ENCODE data around the gene EDIL3.

Gene EDIL3

GRCh38 chr5:83957188-83957587, 427.5 kb downstream of the EDIL3 start:
- no peak for DNase-seq (ENCODE audit: low spot score)

GRCh38 chr5:83956386-83956785, 428.3 kb downstream of the EDIL3 start:
- DNase-seq (ENCODE audit: low spot score), result no peak

GRCh38 chr5:83955916-83956315, 428.8 kb downstream of the EDIL3 start:
- DNase-seq (ENCODE audit: low spot score), result peak; percentile 45

GRCh38 chr5:83947763-83948162, 436.9 kb downstream of the EDIL3 start:
- no peak for DNase-seq (ENCODE audit: low spot score)

GRCh38 chr5:83946516-83946915, 438.2 kb downstream of the EDIL3 start:
- no peak for DNase-seq (ENCODE audit: low spot score)

GRCh38 chr5:83942155-83942554, 442.5 kb downstream of the EDIL3 start:
- no peak for DNase-seq (ENCODE audit: low spot score)

- DNase-seq (ENCODE audit: low spot score), result no peak
Measured at GRCh38 chr5:83937837-83938236, 446.8 kb downstream of the EDIL3 start.

- no peak for DNase-seq (ENCODE audit: low spot score)
Measured at GRCh38 chr5:83931969-83932368, 452.7 kb downstream of the EDIL3 start.

- peak; percentile 48 for DNase-seq (ENCODE audit: low spot score)
Measured at GRCh38 chr5:83927140-83927733, 457.4 kb downstream of the EDIL3 start.

- DNase-seq (ENCODE audit: low spot score), result peak; percentile 4
Measured at GRCh38 chr5:83925955-83926337, 458.7 kb downstream of the EDIL3 start.

- DNase-seq (ENCODE audit: low spot score), result peak; percentile 68
Measured at GRCh38 chr5:83925321-83925954, 459.2 kb downstream of the EDIL3 start.

GRCh38 chr5:83924891-83925290, 459.8 kb downstream of the EDIL3 start:
- no peak for DNase-seq (ENCODE audit: low spot score)

- peak; percentile 65 for DNase-seq (ENCODE audit: low spot score)
Measured at GRCh38 chr5:83924171-83924570, 460.5 kb downstream of the EDIL3 start.

DNA sequence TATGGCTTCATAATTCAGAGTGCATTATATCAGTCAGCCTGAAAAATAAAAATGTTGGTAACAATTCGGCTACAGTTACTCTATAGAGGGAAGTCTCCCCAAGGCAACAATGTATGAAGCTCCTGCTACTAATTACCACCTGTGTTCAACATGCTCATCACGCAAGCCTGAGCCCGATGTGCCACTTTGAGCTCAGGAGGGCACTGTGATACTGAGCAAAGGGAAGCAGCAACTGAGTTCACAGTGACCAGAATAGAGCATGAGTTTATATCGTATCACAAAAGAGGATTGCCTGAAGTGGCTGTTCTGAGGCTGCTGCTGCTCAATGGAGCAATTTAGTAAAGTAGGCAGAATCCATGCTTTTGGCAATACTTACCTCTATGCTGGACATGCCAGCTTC, 462.0 kb downstream of the EDIL3 start:
- no peak for DNase-seq (ENCODE audit: low spot score)

DNA sequence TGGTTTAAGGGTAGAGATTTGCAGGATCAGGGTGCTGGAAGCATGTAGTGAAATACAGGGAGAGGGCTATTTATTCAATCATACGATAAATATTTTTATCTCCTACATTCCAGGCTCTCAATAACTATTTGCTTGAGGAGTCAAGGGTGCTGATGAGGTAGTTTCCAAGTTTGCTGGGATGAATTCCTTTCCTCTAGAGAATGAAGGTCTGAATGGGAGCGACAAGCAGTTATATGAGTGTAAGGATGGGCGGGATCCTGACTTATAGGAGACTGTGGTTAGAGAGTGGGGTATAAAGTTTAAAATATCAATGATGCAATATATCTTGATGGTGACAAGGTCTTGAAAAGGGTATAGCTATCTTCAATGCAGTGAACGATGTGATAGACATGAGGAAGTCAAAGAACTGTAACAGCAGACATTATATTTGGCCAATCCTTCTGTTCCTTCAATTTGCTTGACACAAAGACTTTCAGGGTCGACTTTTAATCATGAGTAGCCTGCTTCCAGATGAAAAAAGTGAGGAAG, 462.9 kb downstream of the EDIL3 start:
- DNase-seq (ENCODE audit: low spot score), result no peak

GRCh38 chr5:83919071-83920041, 465.3 kb downstream of the EDIL3 start:
- DNase-seq (ENCODE audit: low spot score), result peak; percentile 11

GRCh38 chr5:83917261-83917908, 467.3 kb downstream of the EDIL3 start:
- DNase-seq (ENCODE audit: low spot score), result no peak

DNA sequence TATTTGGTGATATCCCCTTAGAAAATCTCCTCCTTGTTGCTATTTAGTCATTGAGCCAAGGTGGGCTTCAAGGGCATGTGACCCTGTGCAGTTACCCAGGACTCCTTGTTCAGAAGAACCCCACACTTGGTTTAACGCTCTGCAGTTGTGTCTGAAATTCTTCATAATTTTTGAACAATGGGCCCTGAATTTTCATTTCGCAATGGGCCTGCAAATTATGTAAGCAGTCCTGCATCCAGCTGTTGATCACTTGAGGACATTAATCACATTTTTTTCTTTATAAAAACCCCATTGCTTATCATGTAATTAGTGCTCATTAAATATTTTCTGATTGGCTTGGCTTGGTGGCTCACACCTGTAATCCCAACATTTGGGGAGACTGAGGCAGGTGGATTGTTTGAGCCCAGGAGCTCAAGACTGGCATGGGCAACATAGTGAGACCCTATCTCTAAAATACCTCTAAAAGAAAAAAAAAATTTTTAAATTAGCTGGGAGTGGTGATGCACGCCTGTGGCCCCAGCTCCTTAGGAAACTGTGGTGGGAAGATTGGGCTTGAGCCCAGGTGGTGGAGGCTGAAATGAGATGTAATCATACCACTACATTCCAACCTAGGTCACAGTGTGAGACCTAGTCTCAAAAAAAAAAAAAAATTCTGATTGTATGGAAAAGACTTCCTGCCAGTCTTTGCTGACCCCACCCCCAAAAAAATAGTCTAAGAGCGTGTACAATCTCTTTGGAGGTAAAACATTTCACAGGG, 469.8 kb downstream of the EDIL3 start:
- DNase-seq (ENCODE audit: low spot score), result peak; percentile 5

- peak; percentile 4 for DNase-seq (ENCODE audit: low spot score)
Measured at GRCh38 chr5:83914199-83914598, 470.5 kb downstream of the EDIL3 start.

DNA sequence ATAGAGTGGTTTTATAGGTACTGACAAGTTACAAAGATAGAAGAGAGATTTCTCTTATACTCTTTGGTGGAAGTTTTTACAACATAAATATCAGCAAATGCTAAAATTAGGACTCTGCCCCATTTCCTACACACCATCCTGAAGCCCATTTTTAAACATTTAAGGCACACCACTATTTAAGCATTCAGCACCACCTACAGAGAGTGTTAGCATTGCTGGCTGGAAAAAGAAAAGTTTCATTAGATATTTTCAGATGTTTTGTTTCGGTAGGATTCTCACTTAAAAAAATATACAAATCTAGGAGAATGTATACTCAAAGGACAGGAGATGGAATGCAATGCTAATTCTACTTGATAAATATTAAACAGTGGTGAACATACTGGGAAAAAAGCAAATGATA, 471.1 kb downstream of the EDIL3 start:
- no peak for DNase-seq (ENCODE audit: low spot score)

DNA sequence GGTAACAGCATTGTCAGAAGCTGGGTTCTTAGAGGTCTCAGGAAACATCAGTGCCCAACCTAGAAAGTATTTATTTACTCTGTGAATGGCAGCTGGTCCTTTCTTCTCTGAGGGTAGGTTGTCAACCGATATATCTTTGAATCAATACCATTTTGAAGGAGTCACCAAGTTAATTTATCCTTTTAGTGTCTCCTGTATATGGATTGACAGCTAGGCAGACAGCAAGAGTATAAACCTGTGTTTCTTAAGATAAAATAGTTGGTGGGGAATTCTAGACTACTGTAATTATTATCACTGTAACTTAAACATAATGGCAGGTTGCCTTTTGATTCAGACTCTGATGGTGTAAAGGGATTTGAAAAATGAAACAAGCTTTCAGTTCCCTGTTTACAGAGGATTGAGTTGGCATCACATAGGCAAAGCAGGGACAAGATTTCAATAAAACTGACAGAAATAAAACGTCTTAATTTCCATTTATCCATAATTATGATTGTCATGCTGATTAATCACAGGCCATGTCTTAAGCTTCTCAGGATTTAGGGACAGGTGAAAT, 473.2 kb downstream of the EDIL3 start:
- no peak for DNase-seq (ENCODE audit: low spot score)

Measured in GM03348 (cell line).